ENCODE measurements around the gene KCNJ18. TPM values are rescaled to one million over a fixed set of nuclear protein-coding genes. Genes with fewer than 3 reads are reported as not detected.
"Not testable (repeated sequence)": the region's sequence is repeated elsewhere in the genome, so short reads cannot be mapped to it uniquely, and the experiment has no call there.

The KCNJ18 gene
- polyA plus RNA-seq (not detected in 2 replicates), polyA minus RNA-seq (not detected in 2 replicates)

DNA sequence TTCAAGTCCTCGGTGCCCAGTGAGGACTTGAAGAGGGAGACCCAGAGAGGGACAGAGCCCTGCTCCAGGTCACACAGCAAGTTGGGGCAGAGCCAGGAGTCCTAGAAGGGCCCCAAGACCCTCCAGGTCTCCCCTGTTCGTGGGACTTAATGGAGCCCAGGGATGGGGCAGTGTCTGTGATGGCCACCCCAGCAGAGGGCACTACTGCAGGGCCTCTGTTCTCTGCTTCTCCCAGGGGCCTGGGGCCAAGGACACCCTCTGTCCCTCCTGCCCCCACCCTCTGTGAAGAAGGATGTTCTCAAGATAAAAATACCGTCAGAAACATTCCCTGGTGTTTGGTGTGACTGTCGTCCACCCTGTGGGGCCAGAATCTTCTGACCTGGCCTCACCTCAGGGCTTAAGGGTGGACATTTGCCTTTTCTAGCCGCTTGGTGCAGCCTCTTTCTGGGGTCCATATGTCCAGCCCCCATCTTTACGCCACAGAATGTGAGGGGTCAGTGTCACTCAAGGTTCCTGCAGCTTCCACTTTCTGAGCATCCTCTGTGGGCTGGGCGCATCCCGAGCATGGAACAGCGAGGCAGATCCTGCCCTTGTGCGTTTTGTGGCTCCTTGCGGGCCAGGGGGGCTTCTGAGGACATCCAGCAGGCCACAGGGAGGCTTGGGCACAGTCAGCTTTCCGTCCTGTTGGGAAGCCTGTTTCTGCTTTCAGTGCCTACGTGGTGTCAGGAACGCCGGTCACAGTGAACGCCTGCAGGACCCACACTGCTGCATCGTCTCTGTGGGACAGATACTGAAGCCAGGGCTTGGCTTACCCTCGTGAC, at the start of gene KCNJ18:
TSS of gene KCNJ18 (plus strand) at position 641 of the 821 bp plus-strand sequence. CDS start 10,264 bp downstream, outside the sequence.
- not testable (repeated sequence) for H3K9ac ChIP-seq (ENCODE audit: low read length); H3K79me2 ChIP-seq (replicated peaks; ENCODE audit: insufficient read depth, low read length); H3F3A ChIP-seq (ENCODE audit: insufficient read depth, low read length, poor library complexity, severe bottlenecking); H2AFZ ChIP-seq (ENCODE audit: low read depth, low read length); H3K27me3 ChIP-seq (ENCODE audit: insufficient read depth, low read depth, low read length); H3K9me2 ChIP-seq (ENCODE audit: insufficient read depth, low read length); H3K4me2 ChIP-seq (ENCODE audit: low read length); H3K36me3 ChIP-seq (ENCODE audit: insufficient read depth, low read length); H3K4me3 ChIP-seq (ENCODE audit: low read length); H4K20me1 ChIP-seq (ENCODE audit: insufficient read depth); H3K27ac ChIP-seq (ENCODE audit: low read length); H3K9me3 ChIP-seq (ENCODE audit: low read length)

DNA sequence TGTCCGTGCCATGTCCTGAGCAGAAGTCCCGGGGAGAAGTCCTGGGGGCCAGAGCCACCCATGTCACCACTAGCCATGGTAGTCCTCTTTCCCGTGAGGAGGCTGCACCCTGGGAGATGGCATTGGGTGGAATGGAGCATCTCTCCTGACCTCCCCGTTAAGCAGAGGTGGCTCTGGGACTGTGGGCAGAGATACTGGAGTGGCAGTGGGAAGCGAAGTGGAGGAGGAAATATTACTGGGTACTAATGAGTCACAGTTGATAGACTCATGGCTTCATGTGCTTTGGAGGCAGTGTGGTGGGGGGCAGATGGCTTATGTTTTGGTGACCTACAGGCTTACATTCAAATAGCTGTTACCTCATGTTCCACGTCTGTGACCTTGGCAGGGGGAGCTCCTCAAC, 44.2 kb upstream of the KCNJ18 start:
- not testable (repeated sequence) for H3K27ac ChIP-seq (ENCODE audit: low read length)

DNA sequence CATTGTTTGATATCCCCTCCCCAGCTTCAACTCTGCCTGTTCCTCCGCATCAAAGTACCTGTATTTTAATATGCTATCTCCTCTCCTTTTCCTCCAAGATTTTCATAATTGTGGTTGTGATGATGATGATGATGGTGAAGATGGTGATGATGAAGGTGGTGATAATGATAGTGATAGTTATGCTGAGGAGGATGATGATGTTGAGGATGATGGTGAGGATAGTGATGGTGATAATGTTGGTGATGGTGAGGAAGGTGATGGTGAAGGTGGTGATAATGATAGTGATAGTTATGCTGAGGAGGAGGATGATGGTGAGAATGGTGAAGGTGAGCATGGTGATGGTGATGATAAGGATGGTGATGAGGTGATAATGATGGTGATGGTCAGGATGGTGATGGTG, 42.3 kb upstream of the KCNJ18 start:
- H4K20me1 ChIP-seq (ENCODE audit: insufficient read depth); H3K9me2 ChIP-seq (ENCODE audit: insufficient read depth, low read length); H3K9ac ChIP-seq (ENCODE audit: low read length); H3K79me2 ChIP-seq (replicated peaks; ENCODE audit: insufficient read depth, low read length); H3K9me3 ChIP-seq (ENCODE audit: low read length); H3F3A ChIP-seq (ENCODE audit: insufficient read depth, low read length, poor library complexity, severe bottlenecking); H3K36me3 ChIP-seq (ENCODE audit: insufficient read depth, low read length); H3K27me3 ChIP-seq (ENCODE audit: insufficient read depth, low read depth, low read length); H2AFZ ChIP-seq (ENCODE audit: low read depth, low read length); H3K4me3 ChIP-seq (ENCODE audit: low read length); H3K27ac ChIP-seq (ENCODE audit: low read length); H3K4me2 ChIP-seq (ENCODE audit: low read length): not testable (repeated sequence)

More for the DNA sequence above, 44.2 kb upstream of the KCNJ18 start:
- H3K9me2 ChIP-seq (ENCODE audit: insufficient read depth, low read length); H3K27me3 ChIP-seq (ENCODE audit: insufficient read depth, low read depth, low read length); H3F3A ChIP-seq (ENCODE audit: insufficient read depth, low read length, poor library complexity, severe bottlenecking); H3K4me2 ChIP-seq (ENCODE audit: low read length); H3K9ac ChIP-seq (ENCODE audit: low read length); H2AFZ ChIP-seq (ENCODE audit: low read depth, low read length); H3K79me2 ChIP-seq (replicated peaks; ENCODE audit: insufficient read depth, low read length); H3K36me3 ChIP-seq (ENCODE audit: insufficient read depth, low read length); H3K9me3 ChIP-seq (ENCODE audit: low read length); H4K20me1 ChIP-seq (ENCODE audit: insufficient read depth); H3K4me3 ChIP-seq (ENCODE audit: low read length): not testable (repeated sequence)

DNA sequence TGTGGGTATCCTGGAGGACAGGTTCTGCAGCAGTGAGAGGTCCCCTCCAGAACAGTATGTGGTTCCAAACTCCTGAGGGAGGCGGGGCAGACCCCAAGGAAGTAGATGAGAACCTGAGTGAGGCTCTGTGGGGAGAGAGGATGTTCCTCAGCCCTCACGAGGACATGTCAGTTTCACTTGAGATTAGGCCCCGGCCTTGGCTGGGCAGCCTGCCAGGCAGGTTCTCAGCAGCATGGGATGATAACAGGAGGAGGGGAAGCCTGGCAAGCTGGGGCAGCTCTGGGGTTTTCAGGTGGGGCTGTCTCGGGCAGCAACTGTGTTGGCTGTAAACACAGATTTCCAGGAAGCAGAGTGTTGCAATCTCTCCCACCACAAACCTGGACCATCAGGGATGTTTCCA, 40.3 kb upstream of the KCNJ18 start:
- not testable (repeated sequence) for H3K9ac ChIP-seq (ENCODE audit: low read length); H3K9me2 ChIP-seq (ENCODE audit: insufficient read depth, low read length); H4K20me1 ChIP-seq (ENCODE audit: insufficient read depth); H2AFZ ChIP-seq (ENCODE audit: low read depth, low read length); H3K4me2 ChIP-seq (ENCODE audit: low read length); H3K27ac ChIP-seq (ENCODE audit: low read length); H3K4me3 ChIP-seq (ENCODE audit: low read length); H3K27me3 ChIP-seq (ENCODE audit: insufficient read depth, low read depth, low read length); H3K79me2 ChIP-seq (replicated peaks; ENCODE audit: insufficient read depth, low read length); H3K9me3 ChIP-seq (ENCODE audit: low read length); H3F3A ChIP-seq (ENCODE audit: insufficient read depth, low read length, poor library complexity, severe bottlenecking); H3K36me3 ChIP-seq (ENCODE audit: insufficient read depth, low read length)

DNA sequence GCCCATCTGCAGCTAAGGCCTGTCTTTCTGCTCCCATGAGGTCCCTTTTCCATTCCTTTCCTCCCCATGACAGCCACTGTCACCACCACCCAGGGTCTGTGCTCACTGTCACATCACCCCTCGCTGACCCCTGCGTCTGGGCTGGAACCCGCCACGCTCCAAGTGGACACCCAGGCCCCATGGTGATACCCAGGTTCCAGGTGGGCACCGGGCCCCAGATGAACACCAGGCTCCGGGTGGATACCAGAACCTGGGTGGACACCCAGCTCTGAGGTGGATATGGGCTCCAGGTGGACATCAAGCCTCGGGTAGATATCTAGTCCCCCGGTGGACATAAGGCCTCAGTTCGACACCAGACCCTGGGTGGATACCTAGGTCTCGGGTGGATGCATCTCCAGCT, 39.1 kb upstream of the KCNJ18 start:
- H3F3A ChIP-seq (ENCODE audit: insufficient read depth, low read length, poor library complexity, severe bottlenecking); H3K9ac ChIP-seq (ENCODE audit: low read length); H3K27ac ChIP-seq (ENCODE audit: low read length): not testable (repeated sequence)

DNA sequence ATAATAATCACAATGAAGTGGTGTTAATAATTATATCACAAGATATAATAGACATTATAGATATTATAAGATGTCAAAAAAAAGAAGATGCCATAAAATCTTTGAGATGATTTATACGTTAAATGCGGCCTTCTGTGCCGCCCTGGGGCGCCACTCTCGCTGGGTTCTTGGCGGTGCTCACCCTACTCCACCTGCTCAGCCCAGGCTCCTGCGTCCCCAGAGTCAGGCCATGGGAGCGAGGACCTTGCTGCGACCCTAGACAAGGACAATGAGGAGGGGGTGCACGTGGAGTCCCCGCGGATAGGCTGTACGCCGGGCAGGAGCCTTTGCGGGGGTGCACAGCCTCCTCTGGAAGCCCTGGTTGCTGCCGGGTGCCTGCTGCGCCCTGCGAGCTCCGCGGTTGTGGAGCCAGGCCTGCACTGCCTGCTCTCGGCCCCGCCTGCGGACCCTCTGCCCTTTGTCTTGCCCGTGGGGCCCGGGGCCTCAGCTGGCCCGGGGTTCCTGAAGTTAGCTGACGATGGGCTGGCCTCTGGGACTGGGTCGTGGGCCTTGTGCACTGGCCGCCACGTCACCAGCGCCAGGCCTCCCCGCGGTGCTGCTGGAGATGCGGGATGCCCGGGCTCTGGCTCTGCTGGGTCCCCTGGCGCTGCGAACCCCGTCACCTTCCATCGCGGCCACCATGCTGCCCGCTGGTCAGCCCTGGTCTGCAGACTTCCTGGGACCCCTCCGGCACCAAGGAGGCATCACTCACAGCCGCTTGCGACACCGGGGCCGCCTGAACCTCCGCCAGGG, 35.6 kb upstream of the KCNJ18 start:
- not testable (repeated sequence) for H3K36me3 ChIP-seq (ENCODE audit: insufficient read depth, low read length); H4K20me1 ChIP-seq (ENCODE audit: insufficient read depth); H3K4me3 ChIP-seq (ENCODE audit: low read length); H3F3A ChIP-seq (ENCODE audit: insufficient read depth, low read length, poor library complexity, severe bottlenecking); H3K79me2 ChIP-seq (replicated peaks; ENCODE audit: insufficient read depth, low read length); H3K27me3 ChIP-seq (ENCODE audit: insufficient read depth, low read depth, low read length); H3K9me2 ChIP-seq (ENCODE audit: insufficient read depth, low read length); H3K9ac ChIP-seq (ENCODE audit: low read length); H3K27ac ChIP-seq (ENCODE audit: low read length); H3K9me3 ChIP-seq (ENCODE audit: low read length); H2AFZ ChIP-seq (ENCODE audit: low read depth, low read length); H3K4me2 ChIP-seq (ENCODE audit: low read length)

More for the DNA sequence above, 39.1 kb upstream of the KCNJ18 start:
- not testable (repeated sequence) for H3K4me3 ChIP-seq (ENCODE audit: low read length); H3K36me3 ChIP-seq (ENCODE audit: insufficient read depth, low read length); H3K9me3 ChIP-seq (ENCODE audit: low read length); H3K79me2 ChIP-seq (replicated peaks; ENCODE audit: insufficient read depth, low read length); H3K4me2 ChIP-seq (ENCODE audit: low read length); H3K9me2 ChIP-seq (ENCODE audit: insufficient read depth, low read length); H3K27me3 ChIP-seq (ENCODE audit: insufficient read depth, low read depth, low read length); H4K20me1 ChIP-seq (ENCODE audit: insufficient read depth); H2AFZ ChIP-seq (ENCODE audit: low read depth, low read length)

DNA sequence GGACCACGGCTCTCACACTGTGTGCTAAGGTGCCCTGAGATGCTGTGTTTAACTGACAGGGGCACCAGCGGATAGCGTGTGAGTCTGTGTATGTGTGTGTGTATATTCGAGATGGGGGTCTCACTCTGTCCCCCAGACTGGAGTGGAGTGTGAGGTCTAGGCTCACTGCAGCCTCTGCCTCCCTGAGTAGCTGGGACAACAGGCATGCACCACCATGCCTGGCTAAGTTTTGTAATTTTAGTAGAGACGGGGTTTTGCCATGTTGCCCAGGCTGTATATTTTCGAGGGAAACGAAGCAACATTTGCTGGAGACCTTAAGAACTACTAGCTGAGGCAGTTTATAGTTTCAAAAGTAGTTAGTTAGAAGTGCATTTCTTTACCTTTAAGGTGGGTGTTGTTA, 32.7 kb upstream of the KCNJ18 start:
- not testable (repeated sequence) for H3K9me2 ChIP-seq (ENCODE audit: insufficient read depth, low read length); H3K4me3 ChIP-seq (ENCODE audit: low read length); H3K79me2 ChIP-seq (replicated peaks; ENCODE audit: insufficient read depth, low read length); H3K27me3 ChIP-seq (ENCODE audit: insufficient read depth, low read depth, low read length); H3K4me2 ChIP-seq (ENCODE audit: low read length); H3K9ac ChIP-seq (ENCODE audit: low read length); H2AFZ ChIP-seq (ENCODE audit: low read depth, low read length); H3K36me3 ChIP-seq (ENCODE audit: insufficient read depth, low read length); H4K20me1 ChIP-seq (ENCODE audit: insufficient read depth); H3F3A ChIP-seq (ENCODE audit: insufficient read depth, low read length, poor library complexity, severe bottlenecking); H3K9me3 ChIP-seq (ENCODE audit: low read length); H3K27ac ChIP-seq (ENCODE audit: low read length)

DNA sequence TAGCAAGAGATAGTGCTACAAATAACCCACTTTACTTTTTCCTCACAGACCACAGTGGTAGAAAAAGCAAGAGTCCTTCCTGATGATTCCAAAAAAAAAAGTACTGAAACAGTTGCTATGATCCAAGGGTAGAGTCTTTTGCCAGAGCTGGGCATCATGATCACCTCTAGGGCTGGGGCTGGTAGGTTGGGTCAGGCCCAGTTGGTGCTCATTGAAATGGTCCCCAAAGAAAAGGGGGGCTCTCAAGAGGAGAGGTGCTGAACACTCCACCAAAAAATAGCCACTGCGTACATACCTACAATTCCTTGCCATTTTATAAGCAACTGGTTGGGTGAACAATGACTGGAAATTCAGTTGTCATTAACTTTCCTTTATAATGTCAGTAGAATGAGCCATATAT, 30.9 kb upstream of the KCNJ18 start:
- H3K9me3 ChIP-seq (ENCODE audit: low read length); H3K27me3 ChIP-seq (ENCODE audit: insufficient read depth, low read depth, low read length); H2AFZ ChIP-seq (ENCODE audit: low read depth, low read length); H3F3A ChIP-seq (ENCODE audit: insufficient read depth, low read length, poor library complexity, severe bottlenecking); H3K27ac ChIP-seq (ENCODE audit: low read length); H3K9me2 ChIP-seq (ENCODE audit: insufficient read depth, low read length); H3K4me3 ChIP-seq (ENCODE audit: low read length); H3K9ac ChIP-seq (ENCODE audit: low read length); H3K4me2 ChIP-seq (ENCODE audit: low read length); H4K20me1 ChIP-seq (ENCODE audit: insufficient read depth); H3K36me3 ChIP-seq (ENCODE audit: insufficient read depth, low read length); H3K79me2 ChIP-seq (replicated peaks; ENCODE audit: insufficient read depth, low read length): not testable (repeated sequence)
